ENCODE results near the gene GNAT1.

The GNAT1 gene

DNA sequence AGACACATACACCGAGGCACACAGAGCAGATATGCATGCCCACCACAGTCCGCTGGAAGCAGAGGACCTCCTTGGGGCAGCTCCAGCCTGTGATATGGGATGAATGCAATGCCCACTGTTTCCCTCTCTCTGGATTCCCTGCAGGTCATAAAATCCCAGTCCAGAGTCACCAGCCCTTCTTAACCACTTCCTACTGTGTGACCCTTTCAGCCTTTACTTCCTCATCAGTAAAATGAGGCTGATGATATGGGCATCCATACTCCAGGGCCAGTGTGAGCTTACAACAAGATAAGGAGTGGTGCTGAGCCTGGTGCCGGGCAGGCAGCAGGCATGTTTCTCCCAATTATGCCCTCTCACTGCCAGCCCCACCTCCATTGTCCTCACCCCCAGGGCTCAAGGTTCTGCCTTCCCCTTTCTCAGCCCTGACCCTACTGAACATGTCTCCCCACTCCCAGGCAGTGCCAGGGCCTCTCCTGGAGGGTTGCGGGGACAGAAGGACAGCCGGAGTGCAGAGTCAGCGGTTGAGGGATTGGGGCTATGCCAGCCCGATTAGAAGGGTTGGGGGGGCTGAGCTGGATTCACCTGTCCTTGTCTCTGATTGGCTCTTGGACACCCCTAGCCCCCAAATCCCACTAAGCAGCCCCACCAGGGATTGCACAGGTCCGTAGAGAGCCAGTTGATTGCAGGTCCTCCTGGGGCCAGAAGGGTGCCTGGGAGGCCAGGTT, at the start of gene GNAT1:
Gene GNAT1, plus strand, starts transcription at position 675 of the 725 bp plus-strand sequence. CDS start 116 bp downstream, outside the sequence.
- DNase-seq: no peak

DNA sequence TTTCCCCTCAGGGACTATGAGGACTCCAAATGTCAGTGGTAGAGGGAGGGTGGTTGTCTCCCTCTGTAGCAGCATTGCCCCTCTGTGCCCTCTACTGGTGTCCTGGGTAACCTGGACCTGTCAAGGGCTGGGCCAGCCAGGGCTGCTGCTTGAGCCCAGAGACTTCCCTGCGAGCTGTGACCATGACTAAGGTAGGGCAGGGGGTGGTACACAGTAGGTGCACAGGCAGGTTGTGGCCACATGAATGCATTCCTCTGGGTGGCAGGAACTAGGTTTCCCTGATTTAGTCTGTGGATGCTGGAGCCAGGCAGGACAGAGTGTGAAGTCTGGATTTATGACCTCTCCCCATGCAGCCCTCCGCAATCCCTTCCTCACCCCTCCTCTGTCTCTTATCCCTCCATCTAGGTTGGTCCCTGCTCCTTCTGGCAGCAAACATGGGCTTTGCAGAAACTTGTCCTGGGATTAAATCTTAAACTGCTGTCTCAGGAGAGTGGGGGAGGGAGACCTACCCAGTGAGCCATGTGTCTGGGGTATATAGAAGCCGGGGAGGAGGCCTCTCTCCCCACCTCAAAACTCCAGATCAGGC, 45.0 kb upstream of the GNAT1 start:
- no peak for DNase-seq

DNA sequence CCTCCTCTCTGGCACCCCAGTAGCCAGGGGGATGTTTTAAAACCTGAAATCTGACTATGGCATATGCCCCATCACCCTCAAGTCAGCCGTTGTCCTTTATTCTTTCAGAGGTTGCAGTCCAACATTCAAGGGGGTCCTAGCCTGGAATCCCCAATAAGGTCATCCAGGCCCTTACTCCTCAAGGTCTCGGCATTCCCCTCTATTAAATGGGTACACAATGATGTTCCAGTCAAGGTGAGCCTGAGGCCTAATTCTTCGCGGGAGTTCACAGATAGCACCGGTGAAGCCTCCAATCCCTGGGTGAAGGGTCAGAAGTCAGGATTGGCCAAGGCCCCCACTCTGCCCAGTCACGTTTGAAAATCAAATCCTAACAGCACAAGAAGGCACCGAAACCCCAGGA, 44.4 kb upstream of the GNAT1 start:
- DNase-seq: no peak

DNA sequence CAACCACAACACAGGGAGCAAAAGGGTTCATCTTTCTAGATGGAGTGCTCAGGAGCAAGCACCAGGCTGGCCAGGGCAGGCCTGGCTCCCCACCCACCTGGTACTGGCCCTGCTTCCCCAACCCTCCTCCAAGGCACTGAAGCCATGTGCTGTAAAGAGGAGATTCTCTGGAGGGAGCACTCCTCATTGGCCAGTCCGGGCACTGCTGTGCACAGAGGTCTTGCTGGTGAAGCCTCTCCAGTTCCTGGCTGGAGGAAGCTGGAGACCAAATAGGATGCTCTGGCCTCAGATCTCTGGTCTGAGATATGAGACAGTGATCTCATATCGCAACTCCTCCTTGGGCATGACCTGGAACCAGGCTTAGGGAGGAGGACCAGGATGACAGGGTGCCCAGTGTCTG, 44.0 kb upstream of the GNAT1 start:
- no peak for DNase-seq

DNA sequence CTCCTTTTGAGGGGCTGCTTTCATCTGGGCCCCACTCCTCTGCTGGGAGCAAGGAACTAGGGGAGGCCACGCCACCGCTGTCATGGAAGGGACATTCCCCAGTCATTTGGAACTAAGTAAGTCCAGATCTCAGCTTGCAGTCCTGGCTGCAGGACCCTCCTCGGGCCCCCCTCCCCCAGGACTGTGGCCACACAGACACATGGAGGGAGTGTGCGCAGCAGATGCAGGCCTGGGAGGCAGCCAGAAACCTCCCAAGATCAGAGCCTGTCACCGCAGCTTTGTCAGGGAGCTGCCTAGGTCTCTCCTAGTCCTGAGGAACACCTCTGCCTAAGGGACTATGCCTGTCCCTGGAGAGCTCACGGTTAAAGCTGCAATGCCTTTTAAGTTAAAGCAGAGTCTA, 43.5 kb upstream of the GNAT1 start:
- DNase-seq: no peak

DNA sequence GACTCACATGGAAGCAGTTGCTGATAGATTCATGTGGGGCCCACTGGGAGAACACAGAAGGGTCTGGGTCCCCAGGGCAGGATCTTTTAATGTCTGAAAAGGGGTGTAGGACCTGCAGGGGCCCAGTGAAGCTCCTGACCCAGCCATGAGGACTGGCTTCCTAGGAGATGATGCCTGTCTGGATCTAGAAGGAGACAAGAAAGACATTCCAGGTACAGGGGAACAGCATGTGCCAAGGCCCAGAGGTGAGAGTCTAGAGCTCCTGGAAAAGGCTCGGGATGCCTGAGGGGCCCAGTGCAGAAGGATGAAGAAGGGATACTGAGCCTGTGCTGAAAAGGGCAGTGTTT, 41.0 kb upstream of the GNAT1 start:
- no peak for DNase-seq

DNA sequence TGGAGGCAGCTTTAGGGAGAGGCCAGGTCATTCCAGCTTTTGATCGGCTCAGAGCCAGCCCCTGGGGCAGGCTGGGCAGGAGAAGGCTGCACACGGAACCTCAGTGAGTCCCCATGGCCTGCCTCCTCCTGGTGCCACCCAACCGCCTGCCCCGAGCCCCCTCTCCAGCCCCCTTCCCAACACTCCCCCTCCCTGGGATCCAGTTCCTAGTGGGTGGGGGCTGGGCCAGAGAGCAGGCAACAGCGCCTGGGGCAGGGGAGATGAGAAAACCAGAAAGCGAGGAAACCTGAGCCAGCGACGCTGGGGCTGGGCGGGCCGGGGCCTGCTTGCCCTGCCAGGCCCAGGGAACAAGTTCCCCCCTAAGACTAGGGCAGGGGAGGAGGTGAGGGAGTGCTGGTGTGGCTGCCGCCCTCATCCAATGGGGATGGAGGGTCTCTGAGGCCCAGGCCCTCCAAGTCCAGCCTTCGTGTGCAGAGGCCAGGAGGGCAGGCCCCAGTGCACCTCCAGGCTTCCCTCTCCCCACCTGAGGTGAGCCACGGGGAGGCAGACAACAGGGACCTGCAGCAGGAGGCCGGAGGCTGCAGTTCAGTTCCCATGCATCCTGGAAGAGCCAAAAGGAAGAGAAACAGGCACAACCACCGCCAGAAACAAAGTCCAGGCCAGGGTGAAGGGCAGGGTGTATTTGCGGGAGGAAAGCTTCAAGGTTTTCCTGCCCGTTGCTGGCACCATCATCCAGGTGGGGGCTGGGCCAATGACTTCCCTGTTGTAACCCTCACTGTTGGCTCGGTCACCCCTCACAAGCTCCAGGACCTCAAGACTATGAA, 40.3 kb upstream of the GNAT1 start:
- DNase-seq: no peak

DNA sequence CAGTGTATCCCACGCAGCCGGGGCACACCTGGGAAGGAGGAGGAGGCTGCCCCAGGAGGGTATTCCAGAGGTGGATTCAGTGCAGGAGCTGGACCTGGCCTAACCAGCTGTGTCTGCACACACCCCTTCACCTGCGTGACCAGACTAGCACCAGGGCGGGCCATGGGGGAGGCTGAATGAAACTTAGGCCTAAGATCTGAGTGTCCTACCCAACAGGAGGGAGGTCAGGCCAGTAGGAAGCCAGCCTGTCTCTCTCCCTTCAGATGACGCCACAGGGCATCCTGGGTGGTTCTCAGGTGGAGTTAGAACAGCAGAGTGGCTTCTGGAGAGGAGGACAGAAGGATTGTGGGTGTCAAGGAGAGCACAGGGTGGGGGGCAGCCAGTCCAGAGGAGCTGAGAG, 39.7 kb upstream of the GNAT1 start:
- no peak for DNase-seq

DNA sequence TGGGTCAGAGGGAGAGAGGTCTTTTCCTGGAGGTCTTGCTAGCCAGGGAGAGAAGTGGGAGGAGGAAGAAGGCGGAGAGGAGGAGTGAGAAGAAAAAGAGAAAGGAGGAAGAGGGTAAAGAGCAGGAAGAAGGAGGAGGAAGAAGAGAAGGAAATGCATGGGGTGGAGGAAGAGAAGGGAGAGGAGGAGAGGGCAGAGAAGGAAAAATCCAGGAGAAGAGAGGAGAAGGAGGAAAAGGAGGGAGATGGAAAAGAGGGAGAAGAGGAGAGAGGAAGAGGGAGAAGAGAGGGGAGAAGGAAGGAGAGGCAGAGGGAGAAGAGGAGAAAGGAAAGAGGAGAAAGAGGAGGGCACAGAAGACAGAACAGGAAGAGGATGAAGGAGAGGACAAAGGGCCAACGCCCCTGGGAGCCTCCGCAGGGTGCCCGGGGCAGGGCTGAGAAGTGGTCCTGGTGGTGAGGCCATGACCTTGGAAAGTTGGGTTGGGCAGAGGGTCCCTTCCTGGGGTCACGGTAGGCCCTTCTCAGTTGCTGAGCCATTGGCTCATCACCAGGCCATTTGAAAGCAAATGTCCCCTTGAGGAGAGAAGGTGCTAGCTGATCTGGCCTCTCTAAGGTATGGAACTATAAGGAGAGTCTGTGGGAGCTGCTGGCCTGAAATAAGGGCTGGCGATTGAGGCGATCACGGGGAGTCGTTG, 37.5 kb upstream of the GNAT1 start:
- no peak for DNase-seq

DNA sequence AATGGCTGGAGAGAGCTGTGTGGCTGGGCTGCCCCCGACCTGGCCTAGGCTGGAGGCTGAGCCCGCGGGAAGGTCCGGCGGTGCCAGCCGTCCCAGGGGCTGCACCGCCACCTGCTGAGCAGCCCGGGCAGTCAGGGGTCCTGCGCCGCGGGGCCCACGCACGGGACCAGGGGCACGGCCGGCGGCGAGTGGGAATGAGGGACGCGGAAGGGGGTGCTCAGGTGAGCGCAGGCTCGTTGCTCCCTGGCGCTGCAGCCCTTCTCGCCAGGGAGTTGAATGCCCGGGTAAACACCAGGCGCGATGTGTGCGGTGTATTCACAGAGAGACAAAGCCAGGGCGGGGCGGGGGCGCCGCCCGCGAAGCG, 37.0 kb upstream of the GNAT1 start:
- DNase-seq: peak; percentile 36

DNA sequence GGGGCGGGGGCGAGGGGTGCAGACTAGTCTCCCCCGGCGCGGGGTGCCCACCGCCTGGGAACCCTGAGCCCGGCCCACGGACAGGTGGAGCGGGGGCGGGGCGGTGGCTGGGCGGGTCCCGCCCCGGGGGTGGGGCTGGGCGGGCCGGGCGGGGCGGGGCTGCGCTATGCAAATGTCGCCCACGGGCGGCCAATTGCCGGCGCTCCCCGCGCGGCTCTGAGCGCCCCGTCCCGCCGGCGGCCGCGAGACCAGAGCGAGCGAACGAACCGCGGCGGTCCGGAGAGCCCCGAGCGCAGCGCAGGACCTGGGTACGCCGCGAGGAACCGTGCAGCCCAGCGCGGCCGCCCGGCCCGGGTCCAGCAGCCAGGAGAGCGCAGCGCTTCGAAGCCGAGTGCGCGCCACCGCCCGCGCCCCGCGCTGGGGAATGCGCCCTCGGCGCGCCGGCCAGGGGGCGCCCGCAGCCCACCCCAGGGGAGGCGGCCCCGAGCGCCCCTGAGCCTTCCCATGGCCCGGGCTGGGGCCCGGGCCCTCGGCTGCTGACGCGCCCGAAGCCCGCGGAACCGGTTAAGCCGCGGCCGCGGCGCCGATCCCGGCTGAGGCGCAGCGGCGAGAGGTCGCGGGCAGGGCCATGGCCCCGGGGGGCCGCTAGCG, 36.4 kb upstream of the GNAT1 start, which contains the start of gene SEMA3F:
Gene SEMA3F, plus strand, starts transcription at position 485 of the 651 bp plus-strand sequence. CDS start 4,299 bp downstream, outside the sequence.
- DNase-seq: peak; percentile 36

DNA sequence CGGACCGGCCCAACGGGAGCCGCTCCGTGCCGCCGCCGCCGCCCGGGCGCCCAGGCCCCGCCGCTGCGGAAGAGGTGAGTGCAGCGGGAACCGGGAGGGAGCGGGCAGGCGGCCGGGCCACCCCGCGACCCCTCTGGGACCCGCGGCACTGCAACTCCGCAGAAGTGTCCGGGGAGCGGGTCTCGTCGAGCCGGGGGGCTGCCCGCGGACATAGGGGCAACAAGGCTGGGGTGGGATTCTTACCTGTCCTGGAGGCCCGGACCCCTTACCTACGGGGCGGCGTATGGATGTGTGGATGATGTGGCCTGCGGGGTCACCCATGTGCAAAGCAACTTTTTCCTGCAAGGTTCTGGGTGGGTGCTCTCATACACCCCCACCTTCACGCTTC, 35.9 kb upstream of the GNAT1 start:
- no peak for DNase-seq

DNA sequence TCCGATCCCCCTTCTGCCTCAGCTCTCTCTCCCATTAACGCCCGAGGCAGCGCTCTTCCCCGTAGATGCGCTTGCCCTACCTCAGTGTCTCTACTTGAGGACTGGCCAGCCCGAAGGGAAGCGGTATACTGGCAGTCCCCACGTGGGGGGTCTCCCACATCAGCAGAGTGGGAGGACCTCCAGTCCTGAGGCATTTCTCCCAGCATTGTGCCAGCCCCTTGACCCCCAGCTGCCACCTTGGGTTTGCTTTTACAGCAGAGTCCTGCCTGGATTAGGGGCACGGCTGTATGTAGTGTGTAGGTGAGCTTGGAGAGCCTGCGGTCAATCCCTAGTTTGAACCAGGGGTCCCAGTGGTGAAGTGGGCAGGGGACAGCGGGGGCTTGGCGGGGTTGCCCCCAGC, 35.5 kb upstream of the GNAT1 start:
- no peak for DNase-seq

DNA sequence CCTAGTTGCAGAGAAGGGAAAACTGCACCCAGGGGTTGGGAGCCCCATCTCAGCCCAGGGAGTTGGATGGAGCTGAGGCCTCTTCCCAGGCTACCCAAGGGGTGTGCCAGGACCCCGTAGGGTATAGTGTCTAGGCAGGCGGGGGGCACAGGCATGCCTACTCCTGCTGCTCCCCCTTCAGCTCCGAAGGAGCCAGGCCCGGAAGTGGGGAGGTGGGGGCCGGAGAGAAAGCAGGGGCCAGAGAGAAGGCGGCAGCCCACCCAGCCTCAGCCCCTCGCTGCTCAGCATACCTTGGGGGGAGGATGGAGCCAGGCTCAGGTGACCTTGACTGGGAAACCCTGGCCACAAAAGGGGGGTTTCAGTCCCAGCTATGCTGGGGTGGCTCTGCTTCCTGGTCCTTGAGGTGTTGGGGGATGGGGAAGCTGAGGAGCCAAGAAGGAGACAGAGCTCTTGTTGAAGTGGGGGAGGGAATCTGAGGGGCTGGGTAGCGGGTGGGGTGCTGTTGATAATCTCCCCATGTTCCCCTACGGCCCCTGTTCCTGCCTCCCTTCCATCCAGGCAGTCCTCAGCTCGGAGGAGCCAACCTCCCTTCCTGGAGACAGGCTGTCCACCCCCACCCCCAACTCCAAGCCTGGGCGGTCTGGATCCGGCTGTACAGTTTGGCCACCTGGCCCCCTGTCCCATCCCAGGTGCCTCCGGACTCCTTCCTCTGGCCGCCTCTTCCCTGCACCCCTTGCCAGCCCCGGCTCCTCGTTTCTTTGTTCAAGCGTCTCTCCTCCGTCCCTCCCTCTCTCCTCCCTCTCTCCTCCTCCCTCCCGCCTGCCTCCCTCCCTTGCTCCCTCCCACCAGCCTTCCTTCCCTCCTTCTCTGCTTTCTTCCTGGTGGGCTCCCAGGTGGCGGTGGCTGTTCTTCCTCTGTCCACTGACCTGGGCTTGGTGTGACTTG, 34.6 kb upstream of the GNAT1 start:
- DNase-seq: no peak

DNA sequence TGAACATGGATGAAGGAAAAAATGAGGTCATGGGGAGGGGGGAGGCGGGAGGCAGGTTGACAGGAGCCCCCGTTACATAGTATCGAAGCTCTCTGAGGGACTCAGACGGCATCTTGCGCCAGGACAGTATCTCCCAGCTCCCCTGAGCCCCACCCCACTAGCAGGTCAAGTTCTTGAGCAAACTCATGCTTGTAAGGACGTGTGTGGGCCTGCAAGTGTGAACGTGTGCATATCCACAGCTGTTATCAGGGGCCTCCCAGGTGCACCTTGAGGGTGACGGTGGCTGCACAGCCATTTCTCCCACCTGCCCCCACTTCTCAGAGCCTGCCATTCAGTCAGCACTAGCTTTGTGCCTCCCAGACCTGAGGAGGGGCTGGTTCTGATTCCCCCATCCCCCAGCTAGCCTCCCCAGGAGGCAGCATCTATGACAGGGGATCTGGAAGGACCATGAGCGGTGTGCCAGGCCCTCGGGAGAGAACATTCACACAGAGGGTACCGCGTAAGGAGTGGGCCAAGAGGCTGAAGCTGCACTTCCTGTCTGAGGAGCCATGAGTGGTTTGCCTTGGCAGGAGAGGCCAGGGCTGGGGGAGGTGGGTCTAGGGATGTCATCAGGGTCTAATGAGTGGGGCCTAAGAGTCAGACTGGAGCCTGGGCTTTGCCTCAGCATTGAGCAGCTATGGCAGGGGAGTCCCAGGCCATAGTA, 33.4 kb upstream of the GNAT1 start:
- DNase-seq: no peak

DNA sequence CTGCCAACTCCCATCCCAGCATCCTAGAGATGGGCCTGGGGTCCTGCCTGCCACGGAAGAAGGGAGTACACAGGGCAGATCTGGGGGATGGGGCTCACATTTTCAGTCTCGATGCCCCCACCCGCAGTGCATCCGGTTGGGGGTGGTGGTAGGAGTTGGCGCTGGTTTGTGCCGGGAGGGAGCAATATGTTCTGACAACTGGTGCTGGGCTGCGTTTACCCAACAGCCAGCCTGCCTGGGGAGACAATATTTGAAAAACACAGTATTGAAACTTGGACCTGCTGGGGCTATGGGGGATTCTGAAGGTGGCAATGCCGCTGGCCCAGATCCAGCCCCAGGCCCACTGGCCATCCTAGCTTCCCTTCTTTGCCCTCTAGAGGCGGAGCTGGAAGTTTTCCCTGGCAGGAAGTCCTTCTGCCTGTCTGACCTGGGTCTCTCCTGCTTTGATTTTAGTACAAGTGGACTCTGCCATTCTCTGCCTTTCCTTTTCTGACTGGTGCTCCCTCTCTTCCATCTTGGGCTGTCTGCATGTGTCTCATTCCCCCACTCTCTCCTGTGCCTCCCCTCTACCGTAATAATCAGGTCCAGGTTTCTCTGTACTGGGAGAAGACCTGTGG, 32.8 kb upstream of the GNAT1 start:
- DNase-seq: no peak

DNA sequence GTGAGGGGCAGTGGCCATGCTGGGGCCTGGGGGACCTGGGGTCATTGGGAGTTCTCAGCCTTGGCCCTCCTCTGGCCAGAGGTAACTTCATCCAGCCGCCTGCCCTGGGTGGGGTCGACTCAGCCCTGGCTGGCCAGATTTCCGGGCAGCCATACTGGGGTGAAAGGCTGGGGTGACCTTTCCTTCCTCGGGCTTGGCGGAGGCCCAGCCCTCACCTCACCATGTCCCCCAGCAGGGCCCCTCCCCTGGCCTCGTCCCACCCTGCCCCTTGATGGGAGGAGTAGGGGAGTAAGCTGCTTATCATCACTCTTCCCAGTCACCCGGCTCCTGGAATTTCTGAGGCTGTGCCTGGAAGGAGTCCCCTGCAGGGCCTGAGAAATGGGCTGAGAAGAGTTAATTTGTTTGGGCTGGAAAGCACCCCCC, 30.8 kb upstream of the GNAT1 start:
- no peak for DNase-seq

DNA sequence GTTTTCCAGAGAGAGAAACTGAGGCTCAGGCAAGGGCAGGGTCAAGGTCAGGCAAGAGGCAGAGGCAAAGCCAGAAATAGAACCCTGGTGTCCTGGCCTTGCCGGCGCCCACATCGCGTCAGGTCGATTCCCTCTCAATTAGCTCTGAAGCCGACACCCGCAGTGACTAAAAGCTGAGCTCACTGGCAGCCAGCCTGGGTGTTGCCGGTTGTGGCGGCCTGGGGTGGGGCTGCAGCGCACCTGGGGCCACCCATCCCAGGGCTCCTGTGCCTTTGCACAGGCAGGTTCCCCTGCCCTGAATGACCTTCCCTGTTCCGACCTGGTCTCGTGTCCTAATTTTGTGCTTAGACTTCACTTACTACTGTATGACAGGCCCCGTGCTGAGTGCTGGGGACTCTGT, 30.1 kb upstream of the GNAT1 start:
- DNase-seq: peak; percentile 13

DNA sequence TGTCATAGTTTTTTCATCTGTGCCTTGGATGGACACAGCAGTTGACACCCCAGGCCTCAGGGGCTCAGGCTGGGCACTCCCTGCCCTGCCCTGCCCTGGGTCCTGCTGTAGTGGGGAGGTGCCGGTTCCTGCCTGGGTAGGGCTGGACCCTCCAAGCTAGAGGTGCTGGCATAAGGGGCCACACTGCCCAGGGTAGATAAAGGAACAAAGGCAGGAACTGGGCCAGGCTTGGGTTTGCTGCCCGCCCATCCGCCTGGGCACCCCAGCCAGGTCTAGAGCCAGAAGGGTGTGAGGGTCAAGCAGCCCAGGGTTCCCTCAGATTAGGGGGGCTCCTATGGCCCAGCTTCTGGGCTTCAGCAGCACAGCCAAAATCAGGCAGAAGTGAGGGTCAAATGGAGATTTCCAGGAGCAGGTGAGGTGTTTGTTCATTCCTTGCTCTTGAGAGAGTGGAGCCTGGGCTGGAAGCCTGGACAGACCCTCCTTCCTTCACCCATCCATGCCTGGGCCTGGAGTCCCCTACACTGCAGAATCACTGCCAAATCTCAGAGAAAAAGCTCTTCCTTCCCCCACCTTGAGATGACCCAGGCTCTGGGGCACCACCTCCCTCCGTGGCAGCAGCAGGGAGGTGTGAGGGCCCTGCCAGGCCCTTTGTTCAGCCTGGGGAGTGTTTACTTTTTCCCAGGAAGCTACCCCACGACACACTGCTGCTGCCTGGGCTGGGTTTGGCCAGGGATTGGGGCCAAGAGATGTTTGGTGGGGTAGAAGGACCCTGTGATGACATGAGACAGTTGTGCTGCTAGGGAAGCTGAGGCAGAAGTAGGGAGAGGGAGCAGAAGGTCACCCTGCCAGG, 29.2 kb upstream of the GNAT1 start:
- no peak for DNase-seq

Measured in COR-L47 (cell line).